AG08396 (cell line): Measurements from ENCODE around the gene CCDC138.

Source experiments
- DNase-seq: peaks from one replicate; pipeline ENCODE4 v3.0.0; 2012; ENCODE audit warnings: low spot score, mixed read lengths

Gene CCDC138

DNA sequence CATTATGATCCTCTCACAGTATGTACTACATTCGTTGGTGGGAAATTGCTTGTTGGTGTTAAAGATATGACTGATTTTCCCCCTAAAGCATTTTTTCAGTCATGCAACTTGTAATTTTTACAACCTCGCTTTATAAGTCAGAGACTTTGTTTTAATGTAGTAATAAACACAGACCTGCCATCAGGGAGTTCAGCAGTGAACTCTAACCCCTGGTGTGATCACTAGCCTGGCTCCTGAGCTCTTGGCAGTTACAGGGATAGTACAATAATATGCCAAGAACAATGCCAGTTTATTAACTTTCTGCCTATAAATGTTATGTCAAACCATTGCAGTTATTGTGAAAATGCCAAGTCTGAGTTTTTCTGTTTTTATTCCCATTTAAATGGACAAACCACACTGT lies 108.6 kb downstream of the CCDC138 start:
- DNase-seq, result no peak

DNA sequence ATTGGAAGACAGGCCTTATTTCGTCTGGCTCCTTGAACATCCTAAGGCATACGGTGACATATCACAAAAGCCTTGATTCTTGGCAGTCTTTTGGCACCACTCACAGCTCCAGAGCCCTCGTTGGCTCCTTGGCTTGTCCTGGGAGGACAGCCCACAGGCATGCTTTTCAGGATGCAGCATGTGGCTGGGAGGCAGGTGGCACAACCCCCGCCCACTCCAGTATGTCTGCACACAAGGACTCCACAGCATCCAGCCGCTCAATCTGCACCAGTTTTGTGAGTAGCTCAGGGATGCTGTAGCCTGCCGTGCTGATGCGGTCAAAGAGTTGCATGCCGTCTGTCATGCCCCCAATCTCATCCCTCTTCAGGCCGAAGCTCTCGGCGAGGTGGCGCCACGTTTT lies 110.2 kb downstream of the CCDC138 start:
- no peak for DNase-seq

- DNase-seq, result no peak
Observed at GRCh38 chr2:108898315-108899082, 111.9 kb downstream of the CCDC138 start.

- DNase-seq, result no peak
Observed at GRCh38 chr2:108904680-108905079, 118.1 kb downstream of the CCDC138 start.

DNA sequence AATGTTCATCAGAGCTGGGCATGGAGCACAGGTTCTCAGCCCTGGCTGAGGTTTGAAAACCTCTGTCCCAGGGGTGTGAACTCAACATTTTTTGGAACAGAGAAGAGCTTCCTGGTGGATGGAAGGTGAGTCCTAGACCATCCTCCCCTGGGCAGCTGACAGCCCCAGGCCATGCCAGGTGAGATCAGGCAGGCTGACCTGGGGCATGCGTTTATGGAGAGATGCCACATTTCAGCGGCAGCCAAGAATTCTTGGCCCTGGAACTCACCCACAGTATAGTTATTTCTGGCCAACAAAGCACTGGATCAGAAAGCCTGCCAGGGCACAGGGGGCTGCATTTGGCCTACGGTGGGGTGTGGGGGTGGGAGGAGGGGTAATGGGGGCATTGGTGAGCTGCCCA lies 118.6 kb downstream of the CCDC138 start:
- no peak for DNase-seq

DNA sequence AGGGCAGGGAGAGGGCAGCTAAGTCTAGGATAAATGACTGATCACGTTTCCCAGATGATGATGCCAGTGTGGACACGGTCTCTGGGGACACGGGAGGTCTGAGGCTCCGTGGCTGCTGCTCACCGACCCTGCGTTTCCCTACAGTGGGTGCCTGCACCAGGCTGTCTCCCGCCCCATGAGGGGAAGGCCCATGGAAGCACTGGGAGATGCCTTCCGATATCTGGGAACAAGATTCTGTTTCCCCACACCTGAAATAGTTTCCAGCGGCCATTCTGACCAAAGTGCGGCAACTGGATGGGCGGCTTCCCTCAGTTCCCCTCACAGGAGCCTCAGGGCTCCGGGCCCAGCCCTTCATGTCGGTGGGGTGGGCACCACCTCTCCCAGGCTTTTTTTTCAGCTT lies 119.3 kb downstream of the CCDC138 start:
- DNase-seq, result no peak

DNA sequence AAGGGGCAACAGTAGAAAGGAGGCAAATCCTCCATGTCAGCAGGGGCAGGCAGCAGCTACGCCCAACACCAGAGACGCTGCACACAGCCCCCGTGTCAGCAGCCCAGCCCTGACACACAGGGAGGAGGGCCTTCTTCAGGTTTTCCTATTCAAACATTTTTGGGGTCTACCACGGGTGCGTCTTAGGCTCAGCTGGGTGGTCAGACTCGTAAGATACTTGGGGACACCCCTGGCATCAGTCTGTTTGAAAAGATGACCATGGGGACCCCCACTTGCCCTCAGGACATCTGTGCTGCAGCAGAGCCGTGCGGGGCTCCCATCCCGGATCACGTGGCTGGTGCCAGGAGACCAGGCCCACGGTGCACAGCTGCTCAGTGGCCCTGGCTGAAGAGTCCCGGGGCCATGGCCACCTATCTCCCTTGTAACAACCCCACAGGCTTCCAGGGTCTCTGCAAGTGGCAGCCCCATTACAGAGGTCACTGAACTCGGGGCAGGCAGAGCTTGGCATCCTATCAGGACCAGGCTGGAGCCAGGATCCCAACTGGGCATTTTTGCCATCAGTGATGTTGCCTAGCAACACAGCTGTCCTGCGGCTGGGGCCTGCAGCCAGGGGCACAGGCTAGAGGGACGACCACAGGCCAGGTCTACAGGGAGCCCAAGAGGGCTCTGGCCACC lies 120.0 kb downstream of the CCDC138 start:
- DNase-seq, result no peak

- DNase-seq, result no peak
Observed at GRCh38 chr2:108907822-108908712, 121.5 kb downstream of the CCDC138 start.

GRCh38 chr2:108908713-108909070 lies 122.1 kb downstream of the CCDC138 start:
- DNase-seq, result no peak

DNA sequence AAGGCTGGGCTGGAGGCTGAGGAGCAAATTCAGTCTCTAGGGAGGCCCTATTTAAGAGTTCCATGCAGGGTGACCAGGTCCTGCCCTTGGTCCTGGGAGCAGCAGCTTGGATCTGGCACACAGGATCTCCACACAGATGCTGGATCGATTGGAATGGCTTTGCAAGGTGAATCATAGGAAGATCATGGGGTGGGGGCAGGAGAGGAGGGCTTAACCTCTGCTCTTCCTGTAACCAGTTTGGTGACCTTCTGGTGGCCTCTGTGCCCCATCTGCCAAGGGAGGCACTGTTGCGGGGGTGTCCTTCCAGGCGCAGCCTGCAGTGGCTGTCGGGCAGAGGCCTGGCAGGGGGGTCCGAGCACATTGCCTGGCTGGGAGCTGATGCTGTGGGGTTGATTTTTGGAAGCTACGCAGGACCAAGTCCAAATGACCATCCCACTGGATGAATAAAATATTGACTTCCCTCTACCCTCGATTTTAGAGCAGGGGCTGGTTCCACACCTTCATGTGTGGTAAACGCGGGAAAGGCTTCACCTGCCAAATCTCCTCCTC lies 122.8 kb downstream of the CCDC138 start:
- DNase-seq, result no peak

DNA sequence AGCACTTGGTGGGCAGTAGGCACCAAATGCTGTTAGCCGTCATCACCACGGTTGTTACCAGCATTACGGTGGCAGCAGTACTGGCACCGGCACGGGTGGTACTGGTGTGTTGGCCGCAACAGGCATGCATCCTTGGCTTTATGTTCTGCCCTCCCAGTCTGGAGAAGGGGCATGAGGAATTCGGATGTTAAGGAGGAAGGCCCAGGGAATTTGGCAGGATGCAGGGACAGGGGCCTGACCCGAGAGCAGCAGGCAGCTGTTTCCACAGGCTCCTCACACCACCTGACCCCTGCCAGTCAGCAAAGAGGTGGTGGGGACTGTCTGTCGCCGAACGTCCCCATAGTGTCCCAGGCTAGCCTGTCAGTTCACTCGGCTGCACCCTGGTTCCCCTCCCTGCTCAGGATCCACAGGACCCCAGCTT lies 123.5 kb downstream of the CCDC138 start:
- no peak for DNase-seq

GRCh38 chr2:108910541-108911396 lies 124.2 kb downstream of the CCDC138 start:
- DNase-seq, result no peak

GRCh38 chr2:108911401-108911800 lies 124.8 kb downstream of the CCDC138 start:
- DNase-seq, result no peak

GRCh38 chr2:108911807-108912628 lies 125.4 kb downstream of the CCDC138 start:
- DNase-seq, result no peak

DNA sequence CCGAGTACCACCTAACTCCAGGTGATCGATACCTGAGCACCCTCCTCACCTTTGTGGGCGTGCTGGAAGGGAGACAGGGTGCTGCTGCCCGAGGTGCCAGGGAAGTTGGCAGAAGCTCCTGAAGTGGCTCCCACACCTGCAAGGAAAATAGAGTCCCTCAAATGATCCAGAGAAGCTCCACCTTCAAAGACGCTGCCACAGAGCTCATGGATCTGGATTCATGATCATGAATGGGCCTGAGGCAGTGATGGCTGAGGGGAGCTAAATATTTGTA lies 126.0 kb downstream of the CCDC138 start:
- DNase-seq, result no peak

GRCh38 chr2:108916122-108916795 lies 129.7 kb downstream of the CCDC138 start:
- DNase-seq, result no peak

DNA sequence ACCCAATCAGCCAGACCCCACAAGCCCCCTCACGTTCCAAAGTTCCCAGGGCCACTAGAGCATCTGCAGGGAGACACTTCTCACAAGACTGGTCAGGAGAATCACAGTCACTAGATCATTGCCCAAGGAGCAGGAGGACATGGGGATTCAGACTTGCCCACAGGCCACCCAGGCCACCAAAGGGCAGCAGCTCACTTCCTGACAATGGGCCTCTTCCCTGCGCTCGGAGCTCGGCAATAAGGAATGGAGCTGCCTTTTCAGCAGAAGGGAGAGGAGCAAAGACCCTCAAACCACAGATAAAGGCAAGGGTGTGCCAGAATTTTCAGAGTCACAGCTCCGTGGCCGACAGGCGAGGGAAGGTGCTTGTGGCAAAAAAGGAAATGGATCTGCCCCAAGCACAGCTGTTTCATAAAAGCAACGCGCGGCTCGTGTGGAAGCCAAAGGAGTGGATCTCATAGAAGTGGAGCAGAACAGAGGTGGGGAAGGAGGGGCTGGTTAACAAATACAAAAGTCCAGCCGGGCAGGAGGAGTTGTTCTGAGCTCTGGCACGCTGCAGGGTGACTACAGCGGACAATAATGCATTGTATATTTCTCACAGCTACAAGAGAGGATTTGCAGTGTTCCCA lies 130.3 kb downstream of the CCDC138 start:
- peak; percentile 51 for DNase-seq

GRCh38 chr2:108917526-108917925 lies 131.0 kb downstream of the CCDC138 start:
- DNase-seq, result no peak

- no peak for DNase-seq
Observed at GRCh38 chr2:108918156-108918874, 131.7 kb downstream of the CCDC138 start.
